ENCODE data around the gene FYCO1. TPM values are rescaled to one million over a fixed set of nuclear protein-coding genes. Genes with fewer than 3 reads are reported as not detected.
"Not testable (repeated sequence)": the region's sequence is repeated elsewhere in the genome, so short reads cannot be mapped to it uniquely, and the experiment has no call there.

Gene FYCO1
- total RNA-seq, 4 donors from 2014 or later: 45.3 to 64.5 (median 53.7) TPM

DNA sequence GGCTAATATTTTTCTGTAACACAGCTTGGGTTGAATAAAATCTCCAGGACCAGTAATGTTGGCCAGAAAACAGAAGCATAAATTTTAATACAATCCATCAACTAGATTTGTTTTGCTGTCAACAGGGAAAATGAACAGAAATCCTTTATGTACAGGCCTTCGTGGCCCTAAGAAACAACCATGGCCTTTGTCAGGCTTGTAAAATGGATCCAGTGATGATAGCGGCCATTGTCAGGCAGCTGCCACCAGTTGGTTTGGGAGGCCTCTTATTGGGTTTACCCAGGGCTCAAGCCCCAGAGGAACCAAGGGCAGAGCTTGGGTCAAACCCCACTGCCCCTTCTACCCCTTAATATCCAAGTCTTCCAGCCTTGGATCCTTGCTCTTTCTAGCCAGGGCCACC, 5.6 kb upstream of the FYCO1 start:
- Histone ChIP-seq H3K4me3 (no peak overlapping the region), H3K36me3 (no peaks in the 10 kb centered on the region), H3K27me3 (no peaks in the 10 kb centered on the region), H3K4me1 (peaks cover 4% of the 10 kb centered on the region), H3K9me3 (no peaks in the 10 kb centered on the region), H3K27ac (no peak overlapping the region)
- WGBS: 92% methylated on average over 2 of the region's 2 CpGs
- TF ChIP-seq CTCF (IDR thresholded peaks at IDR 0.05) (no peak), POLR2A (IDR thresholded peaks at IDR 0.05) (no peak), POLR2AphosphoS5 (IDR thresholded peaks at IDR 0.05) (no peak), EP300 (IDR thresholded peaks at IDR 0.05) (no peak)
- no peak for DNase-seq (ENCODE audit: low spot score in 2 of 2)

DNA sequence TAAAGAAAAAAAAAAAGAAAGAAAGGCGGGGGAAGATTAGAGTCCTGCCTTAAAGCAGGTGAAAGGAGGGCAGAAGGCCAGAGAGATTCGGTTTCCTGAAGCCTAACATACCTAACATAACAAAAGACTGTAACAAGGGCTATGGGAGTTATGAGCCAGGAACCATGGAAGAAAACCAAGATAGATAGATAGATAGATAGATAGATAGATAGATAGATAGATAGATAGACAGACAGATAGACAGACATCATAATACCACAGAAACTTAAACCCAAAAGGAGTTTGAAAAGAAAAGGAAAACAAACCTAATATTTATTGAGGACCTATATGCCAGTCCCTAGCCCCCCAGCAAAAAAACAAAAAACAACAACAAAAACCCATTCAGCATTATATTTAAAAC, 2.3 kb upstream of the FYCO1 start:
- TF ChIP-seq EP300 (IDR thresholded peaks at IDR 0.05) (no peak), CTCF (IDR thresholded peaks at IDR 0.05) (no peak), POLR2A (IDR thresholded peaks at IDR 0.05) (no peak), POLR2AphosphoS5 (IDR thresholded peaks at IDR 0.05) (no peak)
- whole genome bisulfite sequencing: 71% methylated on average over 2 of the region's 2 CpGs
- peaks cover 28% of the 10 kb centered on the region for H3K4me1 ChIP-seq
- H3K9me3 ChIP-seq: no peaks in the 10 kb centered on the region
- no peaks in the 10 kb centered on the region for H3K36me3 ChIP-seq
- no peaks in the 10 kb centered on the region for H3K27me3 ChIP-seq
- no peak overlapping the region for H3K4me3 ChIP-seq
- H3K27ac ChIP-seq: no peak overlapping the region
- DNase-seq (ENCODE audit: low spot score in 2 of 2): no peak

GRCh38 chr3:45997499-45997898, 1.9 kb upstream of the FYCO1 start:
- H3K27ac ChIP-seq; H3K9me3 ChIP-seq; H3K36me3 ChIP-seq; H3K4me3 ChIP-seq; DNase-seq (ENCODE audit: low spot score in 2 of 2); H3K27me3 ChIP-seq: not testable (repeated sequence)
- 89% methylated on average over 19 of the region's 19 CpGs for WGBS
- H3K4me1 ChIP-seq: peaks cover 32% of the 10 kb centered on the region

DNA sequence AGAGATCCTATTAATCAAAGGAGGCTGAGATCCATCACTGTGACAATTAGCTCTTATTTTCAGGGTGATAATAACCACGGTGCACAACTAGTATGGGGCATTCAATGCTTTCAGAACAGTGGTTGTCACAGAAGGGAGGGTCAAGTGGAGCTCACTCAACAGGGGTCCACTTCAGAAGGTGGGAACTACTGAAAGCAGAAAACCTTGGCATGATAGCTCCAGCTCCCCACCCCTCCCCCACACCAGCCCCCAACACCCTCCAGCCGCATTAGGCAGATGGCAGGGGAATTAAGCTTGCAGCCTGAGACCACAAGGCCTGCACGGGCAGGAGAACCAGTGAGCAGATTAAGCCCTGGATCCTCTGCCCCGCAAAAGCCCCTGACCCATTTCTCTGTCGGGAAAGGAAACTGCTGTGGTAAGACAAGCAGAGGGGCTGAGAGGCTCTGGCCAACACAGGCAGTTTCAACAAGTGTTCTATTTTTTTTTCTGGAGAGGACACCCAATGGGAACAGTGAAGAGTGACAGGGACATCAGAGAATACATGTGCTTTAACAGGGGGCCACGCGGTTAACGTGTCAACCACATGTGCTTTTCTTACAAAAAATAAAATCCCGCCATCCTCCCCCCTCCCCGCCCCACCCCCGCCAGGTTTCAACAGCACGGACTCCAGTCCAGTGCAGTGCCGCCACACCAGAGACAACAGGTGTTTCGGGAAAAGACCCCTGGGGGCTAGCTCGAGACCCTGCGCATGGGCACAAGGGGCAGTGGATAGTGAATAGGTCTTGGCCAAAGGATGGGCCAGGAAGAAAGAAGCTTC, 997 bp downstream of the FYCO1 start:
- no peak for DNase-seq (ENCODE audit: low spot score in 2 of 2)
- Histone ChIP-seq H3K27ac (peak overlapping the region; percentile 88), H3K27me3 (no peaks in the 10 kb centered on the region), H3K4me1 (peaks cover 52% of the 10 kb centered on the region), H3K9me3 (no peaks in the 10 kb centered on the region), H3K36me3 (no peaks in the 10 kb centered on the region), H3K4me3 (peak overlapping the region; percentile 91)
- no peak for TF ChIP-seq POLR2A (IDR thresholded peaks at IDR 0.05)
- no peak for TF ChIP-seq CTCF (IDR thresholded peaks at IDR 0.05)
- 13% methylated on average over 16 of the region's 16 CpGs for WGBS

GRCh38 chr3:45993421-45994027, 2.1 kb downstream of the FYCO1 start:
- TF ChIP-seq POLR2A (IDR thresholded peaks at IDR 0.05): no peak
- TF ChIP-seq CTCF (IDR thresholded peaks at IDR 0.05): no peak
- TF ChIP-seq POLR2AphosphoS5 (IDR thresholded peaks at IDR 0.05): no peak
- TF ChIP-seq EP300 (IDR thresholded peaks at IDR 0.05): no peak
- 90% methylated on average over 3 of the region's 3 CpGs for WGBS
- Histone ChIP-seq H3K9me3 (no peaks in the 10 kb centered on the region), H3K27me3 (no peaks in the 10 kb centered on the region), H3K27ac (peak overlapping the region; percentile 29), H3K36me3 (no peaks in the 10 kb centered on the region), H3K4me3 (no peak overlapping the region), H3K4me1 (peaks cover 63% of the 10 kb centered on the region)
- no peak for DNase-seq (ENCODE audit: low spot score in 2 of 2)
